Thyroid gland (tissue), 4 donors: ENCODE measurements around the gene C2CD3.

Experiments
- POLR2A ChIP-seq, 2 donors: fragments of 450-650 bp; IDR thresholded peaks; one replicate each; pipeline ENCODE4 v1.6.1; 2017; ENCODE audit warnings: antibody characterized with exemption in 2 of 2, mild to moderate bottlenecking in 2 of 2, moderate library complexity in 1 of 2
- TF ChIP-seq, protein P1 (sequence below), 6 experiments: fragments of 200-600 bp in 3 of 6; fragments of 450-650 bp in 3 of 6; sonication (generic) in 3 of 6; IDR thresholded peaks; one replicate each; pipeline ENCODE4 v1.5.1; 2016 to 2019; ENCODE audit warnings: antibody characterized with exemption in 6 of 6, mild to moderate bottlenecking in 2 of 6, inconsistent platforms in 1 of 6, moderate library complexity in 1 of 6

DNA sequence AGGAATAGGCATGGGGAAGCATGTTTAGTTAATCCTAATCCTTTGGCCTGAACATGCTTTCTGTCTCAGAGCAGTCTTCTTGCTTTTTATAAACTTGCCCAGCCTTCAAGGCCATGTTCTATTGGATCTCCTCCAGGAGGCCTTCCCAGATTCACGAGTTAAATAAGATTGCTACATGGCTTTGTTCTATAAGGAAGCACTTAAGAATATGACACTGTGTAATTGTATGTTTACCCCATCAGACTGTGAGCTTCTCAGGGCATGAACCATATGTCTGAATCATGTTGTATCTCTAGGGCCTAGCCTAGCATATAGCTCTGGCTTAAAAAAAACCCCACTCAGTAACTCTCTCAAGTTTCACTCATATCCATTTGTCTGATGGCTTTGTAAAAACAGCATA, 135.5 kb downstream of the C2CD3 start:
- no peak for TF ChIP-seq POLR2A (IDR thresholded peaks at IDR 0.05)
- TF ChIP-seq, protein P1, sequence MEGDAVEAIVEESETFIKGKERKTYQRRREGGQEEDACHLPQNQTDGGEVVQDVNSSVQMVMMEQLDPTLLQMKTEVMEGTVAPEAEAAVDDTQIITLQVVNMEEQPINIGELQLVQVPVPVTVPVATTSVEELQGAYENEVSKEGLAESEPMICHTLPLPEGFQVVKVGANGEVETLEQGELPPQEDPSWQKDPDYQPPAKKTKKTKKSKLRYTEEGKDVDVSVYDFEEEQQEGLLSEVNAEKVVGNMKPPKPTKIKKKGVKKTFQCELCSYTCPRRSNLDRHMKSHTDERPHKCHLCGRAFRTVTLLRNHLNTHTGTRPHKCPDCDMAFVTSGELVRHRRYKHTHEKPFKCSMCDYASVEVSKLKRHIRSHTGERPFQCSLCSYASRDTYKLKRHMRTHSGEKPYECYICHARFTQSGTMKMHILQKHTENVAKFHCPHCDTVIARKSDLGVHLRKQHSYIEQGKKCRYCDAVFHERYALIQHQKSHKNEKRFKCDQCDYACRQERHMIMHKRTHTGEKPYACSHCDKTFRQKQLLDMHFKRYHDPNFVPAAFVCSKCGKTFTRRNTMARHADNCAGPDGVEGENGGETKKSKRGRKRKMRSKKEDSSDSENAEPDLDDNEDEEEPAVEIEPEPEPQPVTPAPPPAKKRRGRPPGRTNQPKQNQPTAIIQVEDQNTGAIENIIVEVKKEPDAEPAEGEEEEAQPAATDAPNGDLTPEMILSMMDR (IDR thresholded peaks at IDR 0.05): no peak
